ENCODE measurements around the gene SHANK3. TPM values are rescaled to one million over a fixed set of nuclear protein-coding genes. Genes with fewer than 3 reads are reported as not detected.
A peak's percentile ranks its signal among the peaks of the same experiment; 100 is the strongest.

Gene SHANK3
- total RNA-seq, 2 donors from 2014 or later = 8.2 to 12.3 TPM

GRCh38 chr22:50665212-50665611 is 7.4 kb upstream of the SHANK3 start:
- H3K4me3 ChIP-seq = no peak overlapping the region
- H3K9me3 ChIP-seq = no peaks in the 10 kb centered on the region
- H3K27me3 ChIP-seq = no peaks in the 10 kb centered on the region
- TF ChIP-seq CTCF (IDR thresholded peaks at IDR 0.05) = no peak
- H3K27ac ChIP-seq = no peak overlapping the region
- H3K4me1 ChIP-seq = no peaks in the 10 kb centered on the region
- no peak for DNase-seq (ENCODE audit: low spot score)
- no peaks in the 10 kb centered on the region for H3K36me3 ChIP-seq

GRCh38 chr22:50665738-50666137 is 6.9 kb upstream of the SHANK3 start:
- no peaks in the 10 kb centered on the region for H3K9me3 ChIP-seq
- H3K4me3 ChIP-seq = no peak overlapping the region
- DNase-seq (ENCODE audit: low spot score) = no peak
- H3K27ac ChIP-seq = no peak overlapping the region
- peaks cover 0 to 4% of the 10 kb centered on the region in 2 donors for H3K4me1 ChIP-seq
- no peaks in the 10 kb centered on the region for H3K27me3 ChIP-seq
- H3K36me3 ChIP-seq = no peaks in the 10 kb centered on the region
- TF ChIP-seq CTCF (IDR thresholded peaks at IDR 0.05) = no peak

- H3K27me3 ChIP-seq = peaks cover 7 to 8% of the 10 kb centered on the region in 2 donors
These were observed 2.1 kb upstream of the SHANK3 start for GRCh38 chr22:50670513-50670912.

GRCh38 chr22:50670914-50671538 is 1.6 kb upstream of the SHANK3 start:
- Histone ChIP-seq H3K36me3 (no peaks in the 10 kb centered on the region), H3K4me3 (no peak overlapping the region), H3K9me3 (no peaks in the 10 kb centered on the region), H3K27ac (peak overlapping the region; percentile 66), H3K4me1 (peaks cover 0 to 23% of the 10 kb centered on the region in 2 donors), H3K27me3 (peaks cover 7 to 8% of the 10 kb centered on the region in 2 donors)
- no peak for TF ChIP-seq CTCF (IDR thresholded peaks at IDR 0.05)
- peak; percentile 34 for DNase-seq (ENCODE audit: low spot score)

More at GRCh38 chr22:50670513-50670912, 2.1 kb upstream of the SHANK3 start:
- no peak for TF ChIP-seq CTCF (IDR thresholded peaks at IDR 0.05)
- Histone ChIP-seq H3K9me3 (no peaks in the 10 kb centered on the region), H3K4me1 (peaks cover 0 to 23% of the 10 kb centered on the region in 2 donors), H3K36me3 (no peaks in the 10 kb centered on the region), H3K27ac (peak overlapping the region; percentile 66), H3K4me3 (no peak overlapping the region)
- peak; percentile 57 for DNase-seq (ENCODE audit: low spot score)

GRCh38 chr22:50671641-50672040 is 982 bp upstream of the SHANK3 start:
- TF ChIP-seq CTCF (IDR thresholded peaks at IDR 0.05) = no peak
- peaks cover 7 to 8% of the 10 kb centered on the region in 2 donors for H3K27me3 ChIP-seq
- H3K27ac ChIP-seq = peak overlapping the region; percentile 66
- peak; percentile 59 for DNase-seq (ENCODE audit: low spot score)
- H3K4me3 ChIP-seq = no peak overlapping the region
- H3K4me1 ChIP-seq = peaks cover 0 to 23% of the 10 kb centered on the region in 2 donors
- H3K9me3 ChIP-seq = no peaks in the 10 kb centered on the region
- no peaks in the 10 kb centered on the region for H3K36me3 ChIP-seq

- H3K4me1 ChIP-seq = peaks cover 0 to 23% of the 10 kb centered on the region in 2 donors
- peak; percentile 55 for DNase-seq (ENCODE audit: low spot score)
- H3K4me3 ChIP-seq = no peak overlapping the region
- peaks cover 7 to 8% of the 10 kb centered on the region in 2 donors for H3K27me3 ChIP-seq
- no peak for TF ChIP-seq CTCF (IDR thresholded peaks at IDR 0.05)
- no peaks in the 10 kb centered on the region for H3K9me3 ChIP-seq
- H3K36me3 ChIP-seq = no peaks in the 10 kb centered on the region
- H3K27ac ChIP-seq = peak overlapping the region; percentile 66
These were observed 582 bp upstream of the SHANK3 start for GRCh38 chr22:50672041-50672440.
